ENCODE results near the gene DOLPP1.

DOLPP1 gene
- long read RNA-seq, transcript DOLPP1-203 (7 exons, 2,037 nt): minor isoform, 7 of 105 reads
- long read RNA-seq, transcript DOLPP1-202 (8 exons, 2,177 nt): major isoform, 85 of 105 reads
- long read RNA-seq, partial matches to known transcripts: 0 of 105 reads
- long read RNA-seq, other reads (novel, unspliced or antisense): 13 of 105 reads

GRCh38 chr9:129080601-129081387 is at the start of gene DOLPP1:
Gene DOLPP1, plus strand, starts transcription at chr9:129081111. Its CDS starts 21 bp downstream, at chr9:129081132.
- Histone ChIP-seq H3K27me3 (ENCODE audit: insufficient read depth, poor library complexity, severe bottlenecking) (no peaks in the 10 kb centered on the region), H3K4me3 (replicated peaks; ENCODE audit: insufficient read depth, low read length) (peak within 1 kb of the TSS; percentile 85), H3K27ac (replicated peaks) (peak within 1 kb of the TSS; percentile 80)
- TF ChIP-seq CTCF (IDR thresholded peaks at IDR 0.05; ENCODE audit: insufficient read depth, low read length): no peak
- TF ChIP-seq POLR2AphosphoS5 (IDR thresholded peaks at IDR 0.05; ENCODE audit: low read depth): peak; percentile 67; the same call in 1 of the 2 replicates
- TF ChIP-seq REST (IDR thresholded peaks at IDR 0.05; ENCODE audit: insufficient replicate concordance, low read depth): peak; percentile 62
- no peak for TF ChIP-seq SPI1 (IDR thresholded peaks at IDR 0.05; ENCODE audit: borderline replicate concordance, low read depth)
- peak; percentile 97 to 99 for DNase-seq (ENCODE audit: low read depth in 1 of 2, low spot score in 1 of 2)

- DNase-seq (ENCODE audit: low read depth in 1 of 2, low spot score in 1 of 2): no peak
- H3K27ac ChIP-seq (replicated peaks): no peak overlapping the region
- H3K4me3 ChIP-seq (replicated peaks; ENCODE audit: insufficient read depth, low read length): no peak overlapping the region
- H3K27me3 ChIP-seq (ENCODE audit: insufficient read depth, poor library complexity, severe bottlenecking): no peaks in the 10 kb centered on the region
- no peak for TF ChIP-seq REST (IDR thresholded peaks at IDR 0.05; ENCODE audit: insufficient replicate concordance, low read depth)
These were observed 49.4 kb upstream of the DOLPP1 start for GRCh38 chr9:129031514-129031913.

GRCh38 chr9:129032541-129033159 is 48.3 kb upstream of the DOLPP1 start:
- DNase-seq (ENCODE audit: low read depth in 1 of 2, low spot score in 1 of 2): no peak
- H3K27ac ChIP-seq (replicated peaks): no peak overlapping the region
- H3K27me3 ChIP-seq (ENCODE audit: insufficient read depth, poor library complexity, severe bottlenecking): no peaks in the 10 kb centered on the region
- no peak overlapping the region for H3K4me3 ChIP-seq (replicated peaks; ENCODE audit: insufficient read depth, low read length)
- TF ChIP-seq CTCF (IDR thresholded peaks at IDR 0.05; ENCODE audit: insufficient read depth, low read length) (no peak), SPI1 (IDR thresholded peaks at IDR 0.05; ENCODE audit: borderline replicate concordance, low read depth) (no peak), POLR2AphosphoS5 (IDR thresholded peaks at IDR 0.05; ENCODE audit: low read depth) (no peak), REST (IDR thresholded peaks at IDR 0.05; ENCODE audit: insufficient replicate concordance, low read depth) (no peak), GABPA (IDR thresholded peaks at IDR 0.05; ENCODE audit: low read depth) (no peak)
